ENCODE results near the gene PHTF2.
"Not testable (repeated sequence)": the region's sequence is repeated elsewhere in the genome, so short reads cannot be mapped to it uniquely, and the experiment has no call there.

PHTF2 gene

GRCh38 chr7:77798394-77799077, at the start of gene PHTF2, which contains the start of gene TMEM60:
PHTF2 (plus strand) TSS chr7:77798773.
TMEM60 (minus strand) TSS chr7:77798434; CDS start chr7:77794373, 4,061 bp downstream.
- DNase-seq (ENCODE audit: low read depth in 3 of 3): peak; percentile 75 to 85 (median 84)

DNA sequence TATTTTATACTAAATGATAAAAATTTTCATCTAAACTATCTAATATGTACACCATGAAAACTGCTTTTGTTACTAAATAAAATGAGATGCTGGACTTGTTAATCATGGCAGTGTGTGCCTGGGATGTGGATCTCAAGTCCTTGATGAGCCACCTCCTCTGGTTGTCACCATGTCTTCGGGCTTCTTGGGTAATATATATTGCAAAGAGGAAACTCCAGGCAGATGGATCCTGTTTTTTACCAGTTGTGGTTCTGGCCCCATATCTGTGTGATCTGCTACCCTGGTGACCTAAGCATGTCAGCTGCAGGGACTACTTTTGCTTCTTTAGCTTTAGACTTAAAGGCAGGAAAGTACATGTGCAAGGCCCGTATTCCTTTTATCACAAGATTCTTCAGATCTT, 46.6 kb upstream of the PHTF2 start:
- no peak for DNase-seq (ENCODE audit: low read depth in 3 of 3)

GRCh38 chr7:77753173-77753572, 45.4 kb upstream of the PHTF2 start:
- no peak for DNase-seq (ENCODE audit: low read depth in 3 of 3)

DNA sequence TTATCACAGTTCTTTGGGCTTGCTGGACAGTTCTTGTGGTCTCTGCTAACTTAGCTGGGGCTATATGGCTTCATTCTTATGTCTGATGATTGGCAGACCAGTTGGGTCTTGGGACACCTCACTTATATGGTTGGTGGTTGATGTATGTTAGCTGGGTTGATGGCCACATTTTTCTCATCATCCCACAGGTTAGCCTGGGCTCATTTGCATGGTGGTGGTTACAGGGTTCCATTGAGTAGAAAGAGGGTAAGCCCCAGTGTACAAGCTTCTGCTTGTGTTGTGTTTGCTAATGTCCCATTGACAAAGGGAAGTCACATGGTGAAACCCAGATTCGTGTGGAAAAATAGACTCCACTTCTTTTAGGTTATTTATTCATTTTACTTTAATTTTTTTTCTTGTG, 41.0 kb upstream of the PHTF2 start:
- DNase-seq (ENCODE audit: low read depth in 3 of 3): no peak

DNA sequence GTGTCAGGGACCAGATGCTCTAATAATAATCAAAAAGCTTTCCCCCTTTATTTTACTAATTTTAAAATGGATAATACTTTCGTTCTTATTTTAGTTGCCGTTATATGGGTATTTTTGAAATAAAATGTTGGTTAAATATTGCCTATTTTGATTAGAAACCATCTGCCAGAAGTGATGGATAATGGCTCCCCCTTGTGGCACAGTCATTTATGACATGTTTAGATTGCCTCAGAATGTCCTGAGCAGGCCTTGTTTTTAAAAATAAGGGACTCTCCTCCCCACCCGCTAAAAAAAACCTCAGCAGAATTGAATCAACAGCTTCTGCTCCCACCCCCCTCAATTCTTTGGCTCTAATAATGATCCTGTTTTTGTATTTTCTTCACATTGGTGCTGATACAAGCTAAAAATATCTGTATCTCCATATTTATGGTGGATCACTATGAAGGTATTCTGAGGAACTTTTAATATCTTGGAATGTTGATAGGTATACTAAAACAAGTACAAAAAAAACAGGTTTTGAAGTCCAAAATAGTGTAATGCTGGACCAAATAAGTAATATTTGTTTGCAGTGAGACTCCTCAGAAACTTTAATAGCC, 39.2 kb upstream of the PHTF2 start:
- peak in 2 of 3 experiments; percentile 10 to 64 for DNase-seq (ENCODE audit: low read depth in 3 of 3)

- DNase-seq (ENCODE audit: low read depth in 3 of 3): no peak
Observed at GRCh38 chr7:77760809-77761453, 37.6 kb upstream of the PHTF2 start.

DNA sequence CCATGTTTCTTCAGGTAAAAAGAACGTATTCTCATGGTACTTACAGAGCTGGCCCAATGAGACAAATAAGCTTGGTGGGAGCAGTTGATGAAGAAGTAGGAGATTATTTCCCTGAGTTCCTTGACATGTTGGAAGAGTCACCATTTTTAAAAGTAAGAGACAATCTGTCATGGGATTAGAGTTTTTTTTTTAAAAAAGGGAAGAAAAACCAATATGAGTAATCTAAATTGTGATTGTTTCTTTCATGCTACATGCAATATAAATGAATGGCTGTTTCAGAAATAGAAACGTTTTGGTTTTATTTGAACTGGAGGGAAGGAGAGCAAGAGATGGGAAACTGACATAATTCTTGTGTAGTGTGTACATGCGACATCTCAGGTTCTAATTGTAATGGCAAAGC, 33.1 kb upstream of the PHTF2 start:
- no peak for DNase-seq (ENCODE audit: low read depth in 3 of 3)

- DNase-seq (ENCODE audit: low read depth in 3 of 3): no peak
Observed at GRCh38 chr7:77765906-77766800, 32.4 kb upstream of the PHTF2 start.

DNA sequence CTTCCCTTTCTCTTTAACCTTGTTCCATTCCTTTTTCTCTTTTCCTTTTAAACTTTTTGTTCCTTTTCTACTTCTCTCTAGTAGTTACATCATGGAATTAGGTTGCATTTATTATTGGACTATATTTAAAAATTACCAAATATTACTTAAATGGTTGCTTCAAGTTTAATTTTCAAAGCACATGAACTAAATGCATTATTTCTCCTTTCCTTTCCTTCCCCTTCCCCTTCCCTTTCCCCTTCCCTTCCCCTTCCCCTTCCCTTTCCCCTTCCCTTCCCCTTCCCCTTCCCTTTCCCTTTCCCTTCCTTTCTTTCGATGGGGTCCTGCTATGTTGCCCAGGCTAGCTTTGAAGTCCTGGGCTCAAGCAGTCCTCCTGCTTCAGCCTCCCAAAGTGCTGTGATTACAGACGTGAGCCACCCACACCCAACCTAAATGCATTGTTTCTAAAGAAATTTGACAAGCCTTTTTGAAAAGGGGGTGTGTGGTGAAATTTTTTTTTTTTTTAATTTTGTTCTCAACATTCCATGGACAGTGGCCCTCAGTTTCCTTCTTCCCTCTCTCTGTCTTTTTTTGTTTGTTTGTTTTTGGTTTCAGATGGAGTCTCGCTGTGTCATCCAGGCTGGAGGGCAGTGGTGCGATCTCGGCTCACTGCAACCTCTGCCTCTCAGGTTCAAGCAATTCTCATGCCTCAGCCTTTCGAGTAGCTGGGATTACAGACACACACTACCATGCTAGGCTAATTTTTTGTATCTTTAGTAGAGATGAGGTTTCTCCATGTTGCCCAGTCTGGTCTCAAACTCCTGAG, 31.6 kb upstream of the PHTF2 start:
- DNase-seq (ENCODE audit: low read depth in 3 of 3): no peak

DNA sequence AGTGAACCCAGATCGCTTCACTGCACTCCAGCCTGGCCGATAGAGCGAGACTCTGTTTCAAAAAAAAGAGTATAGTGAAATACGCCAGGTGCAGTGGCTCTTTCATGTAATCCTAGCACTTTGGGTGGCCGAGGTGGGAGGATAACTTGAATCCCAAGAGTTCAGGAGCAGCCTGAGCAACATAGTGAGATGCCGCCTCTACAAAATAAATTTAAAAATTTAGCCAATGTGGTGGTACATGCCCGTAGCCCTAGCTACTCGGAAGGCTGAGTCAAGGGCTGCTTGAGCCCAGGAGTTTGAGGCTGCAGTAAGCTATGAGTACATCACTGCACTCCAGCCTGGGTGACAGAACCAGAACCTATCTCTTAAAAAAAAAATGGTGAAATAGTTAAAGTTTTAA, 28.3 kb upstream of the PHTF2 start:
- DNase-seq (ENCODE audit: low read depth in 3 of 3): no peak

- no peak for DNase-seq (ENCODE audit: low read depth in 3 of 3)
Observed at GRCh38 chr7:77771901-77772300, 26.7 kb upstream of the PHTF2 start.

GRCh38 chr7:77778535-77778934, 20.0 kb upstream of the PHTF2 start:
- no peak for DNase-seq (ENCODE audit: low read depth in 3 of 3)

DNA sequence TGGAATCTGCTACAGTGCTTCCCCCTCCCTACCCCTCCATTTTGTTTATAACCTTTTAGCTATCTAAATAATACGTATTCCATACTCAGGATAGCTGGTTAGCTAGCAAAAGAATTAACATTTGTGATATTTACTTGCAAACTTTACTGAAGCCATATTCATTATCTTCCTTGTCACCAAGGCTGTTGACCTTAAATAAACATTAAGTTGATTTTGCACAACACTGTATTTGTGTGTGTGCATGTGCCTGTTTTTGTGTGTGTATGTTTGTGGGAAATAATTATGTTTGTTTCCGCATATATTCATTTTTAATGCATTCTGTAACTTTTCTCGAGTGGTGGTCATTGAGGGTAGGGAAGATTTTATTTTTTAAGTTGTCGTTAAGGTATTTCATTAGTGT, 16.2 kb upstream of the PHTF2 start:
- no peak for DNase-seq (ENCODE audit: low read depth in 3 of 3)

DNA sequence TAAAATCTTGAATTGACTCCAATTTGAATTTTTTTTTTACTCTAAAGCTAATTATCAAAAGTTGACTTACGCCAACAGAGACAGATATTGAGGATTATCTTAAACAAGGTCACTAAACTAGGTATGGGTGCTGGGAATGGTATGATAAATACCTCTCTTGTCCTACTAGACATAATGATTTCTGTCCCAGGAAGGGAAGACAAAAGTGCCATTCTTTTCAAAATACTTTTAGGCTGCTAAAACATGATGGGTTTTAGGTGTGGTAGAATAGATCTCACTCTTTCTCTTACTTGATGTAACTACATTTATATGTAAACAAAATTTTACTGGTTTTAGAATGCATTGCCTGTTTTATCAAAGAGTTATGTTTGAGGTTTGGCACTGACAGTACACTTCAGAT, 15.5 kb upstream of the PHTF2 start:
- DNase-seq (ENCODE audit: low read depth in 3 of 3): no peak

GRCh38 chr7:77783545-77783944, 15.0 kb upstream of the PHTF2 start:
- no peak for DNase-seq (ENCODE audit: low read depth in 3 of 3)

GRCh38 chr7:77784426-77784825, 14.1 kb upstream of the PHTF2 start:
- DNase-seq (ENCODE audit: low read depth in 3 of 3): not testable (repeated sequence)

DNA sequence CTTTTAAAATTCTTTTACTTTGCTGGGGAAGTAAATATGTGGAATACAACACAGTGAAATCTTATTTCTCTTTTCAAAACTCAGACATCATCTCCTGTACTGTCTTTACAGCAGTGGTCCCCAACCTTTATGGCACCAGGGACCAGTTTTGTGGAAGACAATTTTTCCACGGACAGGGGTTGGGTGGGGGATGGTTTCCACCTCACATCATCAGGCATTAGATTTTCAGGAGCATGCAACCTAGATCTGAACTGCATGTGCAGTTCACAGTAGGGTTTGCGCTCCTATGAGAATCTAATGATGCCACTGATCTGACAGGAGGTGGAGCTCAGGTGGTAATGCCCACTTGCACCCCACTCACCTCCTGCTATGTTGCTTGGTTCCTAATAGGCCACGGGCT, 12.6 kb upstream of the PHTF2 start:
- DNase-seq (ENCODE audit: low read depth in 3 of 3): no peak

DNA sequence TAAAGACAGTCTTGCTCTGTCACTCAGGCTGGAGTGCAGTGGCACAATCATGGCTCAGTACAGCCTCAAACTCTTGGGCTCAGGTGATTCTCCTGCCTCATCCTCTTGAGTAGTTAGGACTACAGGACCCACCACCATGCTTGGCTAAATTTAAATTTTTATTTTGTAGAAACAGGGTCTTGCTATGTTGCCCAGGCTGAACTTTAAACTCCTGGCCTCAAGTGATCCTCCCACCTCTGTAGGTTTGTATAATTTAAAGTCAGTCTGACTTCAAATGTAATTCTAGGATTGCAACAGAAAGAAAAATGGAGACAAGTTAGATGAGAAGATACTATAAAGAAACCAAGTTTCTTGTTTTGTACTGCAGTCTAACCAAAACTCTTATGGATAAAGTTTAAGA, 11.8 kb upstream of the PHTF2 start:
- DNase-seq (ENCODE audit: low read depth in 3 of 3): no peak

GRCh38 chr7:77788327-77788902, 10.2 kb upstream of the PHTF2 start:
- no peak for DNase-seq (ENCODE audit: low read depth in 3 of 3)

DNA sequence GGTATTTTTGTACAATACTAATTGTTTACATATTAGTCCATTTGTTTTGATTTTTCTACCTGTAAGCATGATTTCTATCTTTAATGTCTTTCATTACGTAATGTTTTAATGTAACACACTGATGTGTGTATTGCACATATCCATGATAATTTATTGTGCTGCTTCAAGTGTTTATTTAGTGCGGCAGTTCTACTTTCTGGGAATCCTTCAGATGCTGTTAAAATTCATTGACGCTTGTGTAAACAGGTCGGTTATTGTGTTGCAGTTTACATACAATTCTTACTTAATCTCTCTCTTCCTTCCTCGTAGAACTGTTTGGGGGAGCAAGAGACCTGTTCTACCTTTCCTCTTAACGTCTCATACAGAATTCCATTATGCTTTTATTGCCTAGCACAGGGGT, 7.2 kb upstream of the PHTF2 start:
- DNase-seq (ENCODE audit: low read depth in 3 of 3): no peak

DNA sequence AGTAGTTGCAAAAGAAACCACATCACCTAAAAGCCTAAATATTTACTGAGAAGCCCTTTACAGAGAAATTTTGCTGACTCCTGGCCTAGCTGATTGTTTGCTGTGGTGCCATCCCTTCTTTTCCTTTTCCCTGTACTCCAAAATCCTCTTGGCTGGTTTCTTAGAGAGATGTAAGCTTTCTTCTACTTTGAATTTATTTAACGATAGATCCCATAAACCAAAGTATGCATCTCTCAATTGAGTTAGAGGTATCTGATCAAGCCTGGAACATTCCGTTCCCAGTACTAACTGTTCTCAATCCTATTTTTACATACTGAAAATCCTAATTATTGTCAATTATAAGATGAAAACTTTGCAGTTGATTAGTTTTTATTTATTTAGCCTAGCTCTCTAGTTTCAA, 6.6 kb upstream of the PHTF2 start:
- no peak for DNase-seq (ENCODE audit: low read depth in 3 of 3)

Data from stimulated activated CD4-positive, alpha-beta T cell treated with anti-CD3 and anti-CD28 coated beads, TNF-alpha, amount 100 ng/mL, for 4 hours (primary cell).